Breast epithelium (tissue), 4 donors: ENCODE data around the gene ASTN2. TPM values are rescaled to one million over a fixed set of nuclear protein-coding genes. Genes with fewer than 3 reads are reported as not detected.

Experiments used
- DNase-seq, 2 donors: peaks; one replicate each; pipeline ENCODE4 v3.0.0-alpha.2; 2019; ENCODE audit warnings: low spot score in 2 of 2
- H3K27ac ChIP-seq, 2 donors: fragments of 200-600 bp; sonication (generic) in 1 of 2; one replicate each; pipeline ENCODE4 v1.5.1; 2016 to 2019; ENCODE audit warnings: mild to moderate bottlenecking in 1 of 2
- H3K27me3 ChIP-seq, 2 donors: fragments of 200-600 bp; sonication (generic) in 1 of 2; one replicate each; pipeline versions ENCODE4 v1.5.1 to v1.6.0; 2017 to 2019; ENCODE audit warnings: control low read depth in 1 of 2, mild to moderate bottlenecking in 1 of 2
- H3K36me3 ChIP-seq: fragments of 200-600 bp; one replicate; pipeline ENCODE4 v1.5.1; 2019
- H3K4me1 ChIP-seq, 2 donors: fragments of 200-600 bp; sonication (generic); one replicate each; pipeline ENCODE4 v1.5.1; 2016 to 2019; ENCODE audit warnings: control low read depth in 1 of 2
- H3K4me3 ChIP-seq, 3 donors: fragments of 200-600 bp; sonication (generic); 1 replicate in 2 of 3; 2 replicates in 1 of 3; pipeline ENCODE4 v1.5.1; 2016 to 2019; ENCODE audit warnings: mild to moderate bottlenecking in 3 of 3, moderate library complexity in 2 of 3
- H3K9me3 ChIP-seq, 2 donors: fragments of 200-600 bp; sonication (generic) in 1 of 2; one replicate each; pipeline ENCODE4 v1.5.1; 2016 to 2019; ENCODE audit warnings: control low read depth in 1 of 2
- POLR2A ChIP-seq: fragments of 450-650 bp; IDR thresholded peaks from one replicate; pipeline ENCODE4 v1.6.1; 2016; ENCODE audit warnings: antibody characterized with exemption, mild to moderate bottlenecking, moderate library complexity
- POLR2AphosphoS5 ChIP-seq, 3 donors: sonication (generic); formaldehyde crosslinking; IDR thresholded peaks; one replicate each; pipeline ENCODE4 v1.6.1; 2017; ENCODE audit warnings: antibody characterized with exemption in 3 of 3
- intact Hi-C: fragments of 100-400 bp; cut with DNase I; formaldehyde crosslinking; loops from one replicate; pipeline ENCODE4 v1.15.1; 2023; ENCODE audit warnings: low total_unique reads
- total RNA-seq, 3 donors: library from RNA; depleted of rRNA; stranded (reverse); fragments of >200 nt; gene quantifications; one replicate each; pipeline ENCODE4 v1.1.0, GENCODE V29; 2016
- TF ChIP-seq, protein P1 (sequence below), 3 donors: fragments of 450-650 bp; IDR thresholded peaks; one replicate each; pipeline ENCODE4 v1.5.1; 2016 to 2017; ENCODE audit warnings: antibody characterized with exemption in 3 of 3, mild to moderate bottlenecking in 3 of 3, moderate library complexity in 3 of 3

ASTN2 gene
- total RNA-seq, 3 donors from 2014 or later = 9.1 to 13.8 (median 9.8) TPM

GRCh38 chr9:116905171-116905588, 509.7 kb downstream of the ASTN2 start:
- no peaks in the 10 kb centered on the region for H3K4me1 ChIP-seq
- no peak for DNase-seq
- H3K27me3 ChIP-seq = no peaks in the 10 kb centered on the region
- intact Hi-C loops = no loop called here
- H3K9me3 ChIP-seq = peaks cover 0 to 7% of the 10 kb centered on the region in 2 donors
- H3K36me3 ChIP-seq = no peaks in the 10 kb centered on the region
- H3K27ac ChIP-seq = no peak overlapping the region
- TF ChIP-seq, protein P1, sequence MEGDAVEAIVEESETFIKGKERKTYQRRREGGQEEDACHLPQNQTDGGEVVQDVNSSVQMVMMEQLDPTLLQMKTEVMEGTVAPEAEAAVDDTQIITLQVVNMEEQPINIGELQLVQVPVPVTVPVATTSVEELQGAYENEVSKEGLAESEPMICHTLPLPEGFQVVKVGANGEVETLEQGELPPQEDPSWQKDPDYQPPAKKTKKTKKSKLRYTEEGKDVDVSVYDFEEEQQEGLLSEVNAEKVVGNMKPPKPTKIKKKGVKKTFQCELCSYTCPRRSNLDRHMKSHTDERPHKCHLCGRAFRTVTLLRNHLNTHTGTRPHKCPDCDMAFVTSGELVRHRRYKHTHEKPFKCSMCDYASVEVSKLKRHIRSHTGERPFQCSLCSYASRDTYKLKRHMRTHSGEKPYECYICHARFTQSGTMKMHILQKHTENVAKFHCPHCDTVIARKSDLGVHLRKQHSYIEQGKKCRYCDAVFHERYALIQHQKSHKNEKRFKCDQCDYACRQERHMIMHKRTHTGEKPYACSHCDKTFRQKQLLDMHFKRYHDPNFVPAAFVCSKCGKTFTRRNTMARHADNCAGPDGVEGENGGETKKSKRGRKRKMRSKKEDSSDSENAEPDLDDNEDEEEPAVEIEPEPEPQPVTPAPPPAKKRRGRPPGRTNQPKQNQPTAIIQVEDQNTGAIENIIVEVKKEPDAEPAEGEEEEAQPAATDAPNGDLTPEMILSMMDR (IDR thresholded peaks at IDR 0.05) = no peak
- no peak for TF ChIP-seq POLR2A
- TF ChIP-seq POLR2AphosphoS5 (IDR thresholded peaks at IDR 0.05) = no peak
- H3K4me3 ChIP-seq = no peak overlapping the region

DNA sequence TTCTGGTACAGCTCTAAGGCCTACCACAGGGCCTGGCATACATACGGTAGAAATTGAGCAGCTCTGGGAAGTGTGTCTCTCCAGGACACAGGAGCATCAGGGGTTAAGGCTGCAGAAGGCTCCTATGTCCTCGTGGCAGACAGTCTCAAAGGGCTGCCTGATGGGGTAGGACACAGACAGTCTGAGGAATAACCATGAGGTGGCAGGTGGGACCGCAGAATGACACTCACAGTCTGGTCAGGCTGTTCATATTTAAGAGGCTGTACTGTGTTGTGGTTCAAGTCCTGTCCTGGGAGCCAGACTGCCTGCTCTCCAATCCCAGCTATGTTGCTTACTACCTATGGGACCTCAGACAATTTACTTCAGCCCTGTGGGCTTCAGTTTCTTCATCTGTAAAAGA, 510.7 kb downstream of the ASTN2 start:
- peaks cover 0 to 14% of the 10 kb centered on the region in 2 donors for H3K9me3 ChIP-seq
- intact Hi-C loops = no loop called here
- no peak overlapping the region for H3K27ac ChIP-seq
- no peaks in the 10 kb centered on the region for H3K27me3 ChIP-seq
- TF ChIP-seq, protein P1 (IDR thresholded peaks at IDR 0.05) = no peak
- TF ChIP-seq POLR2A (no peak), POLR2AphosphoS5 (IDR thresholded peaks at IDR 0.05) (no peak)
- no peak for DNase-seq
- H3K4me1 ChIP-seq = no peaks in the 10 kb centered on the region
- H3K36me3 ChIP-seq = no peaks in the 10 kb centered on the region
- H3K4me3 ChIP-seq = no peak overlapping the region

DNA sequence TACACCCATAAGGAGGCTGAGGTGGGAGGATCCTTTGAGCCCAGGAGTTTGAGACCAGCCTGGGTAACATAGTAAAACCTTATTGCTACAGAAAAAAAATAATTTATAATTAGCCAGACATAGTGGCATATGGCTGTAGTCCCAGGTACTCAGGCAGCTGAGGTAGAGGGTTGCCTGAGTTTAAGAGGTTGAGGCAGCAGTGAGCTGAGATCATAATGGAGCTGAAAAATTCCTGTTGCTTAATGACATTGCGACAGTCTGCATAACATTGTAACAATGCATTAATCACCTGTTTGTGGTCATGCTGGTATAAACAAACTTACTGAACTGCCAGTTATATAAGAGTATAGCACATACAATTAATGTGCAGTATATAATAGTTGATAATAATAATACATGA, 513.6 kb downstream of the ASTN2 start:
- Histone ChIP-seq H3K4me1 (no peaks in the 10 kb centered on the region), H3K9me3 (peaks cover 0 to 14% of the 10 kb centered on the region in 2 donors), H3K27ac (no peak overlapping the region), H3K27me3 (no peaks in the 10 kb centered on the region), H3K4me3 (no peak overlapping the region), H3K36me3 (no peaks in the 10 kb centered on the region)
- intact Hi-C loops = no loop called here
- TF ChIP-seq POLR2AphosphoS5 (IDR thresholded peaks at IDR 0.05) (no peak), POLR2A (no peak)
- TF ChIP-seq, protein P1 (IDR thresholded peaks at IDR 0.05) = no peak
- no peak for DNase-seq

DNA sequence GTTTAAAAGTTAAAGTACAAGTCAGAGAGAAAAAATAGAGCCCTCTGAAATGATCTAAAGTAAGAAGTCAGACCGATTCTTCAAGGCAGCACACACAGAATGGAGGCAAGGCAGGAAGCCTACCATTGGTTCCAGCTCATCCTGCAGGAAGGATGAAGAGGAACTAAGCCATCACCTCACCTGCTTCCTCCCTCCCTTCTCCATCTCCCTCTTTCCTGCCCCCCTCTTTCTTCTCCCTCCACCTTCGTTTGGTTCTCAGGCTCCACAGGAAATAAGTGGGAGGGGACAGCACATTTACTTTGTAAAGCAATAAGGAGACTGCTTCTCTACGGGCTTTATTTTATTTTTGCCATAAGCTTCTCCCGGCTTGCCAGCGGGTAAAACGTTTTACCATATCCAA, 514.3 kb downstream of the ASTN2 start:
- no peak overlapping the region for H3K27ac ChIP-seq
- no peak for DNase-seq
- intact Hi-C loops = no loop called here

DNA sequence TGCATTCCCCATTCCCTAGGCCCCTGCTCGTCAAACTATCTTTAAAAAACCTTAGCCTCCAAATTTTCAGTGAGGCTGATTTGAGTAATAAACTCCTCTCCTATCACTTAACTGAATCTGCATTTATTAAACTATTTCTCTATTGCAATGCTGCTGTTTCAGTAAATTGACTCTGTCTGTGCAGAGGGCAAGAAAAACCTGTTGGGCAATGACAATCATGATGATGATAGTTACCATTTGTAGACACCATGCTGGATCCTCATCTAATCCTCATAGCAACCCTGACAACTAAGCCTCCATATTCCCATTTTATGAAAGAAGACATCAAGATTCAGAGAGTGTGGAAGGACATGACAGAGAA, 514.9 kb downstream of the ASTN2 start:
- H3K9me3 ChIP-seq = peaks cover 0 to 14% of the 10 kb centered on the region in 2 donors
- intact Hi-C loops = no loop called here
- H3K27ac ChIP-seq = no peak overlapping the region
- H3K4me1 ChIP-seq = no peaks in the 10 kb centered on the region
- TF ChIP-seq POLR2A = no peak
- no peak for TF ChIP-seq POLR2AphosphoS5 (IDR thresholded peaks at IDR 0.05)
- TF ChIP-seq, protein P1 (IDR thresholded peaks at IDR 0.05) = no peak
- no peak overlapping the region for H3K4me3 ChIP-seq
- no peaks in the 10 kb centered on the region for H3K27me3 ChIP-seq
- no peak for DNase-seq
- no peaks in the 10 kb centered on the region for H3K36me3 ChIP-seq

More for the DNA sequence above, 514.3 kb downstream of the ASTN2 start:
- no peaks in the 10 kb centered on the region for H3K36me3 ChIP-seq
- H3K4me1 ChIP-seq = no peaks in the 10 kb centered on the region
- peaks cover 0 to 14% of the 10 kb centered on the region in 2 donors for H3K9me3 ChIP-seq
- H3K4me3 ChIP-seq = no peak overlapping the region
- no peaks in the 10 kb centered on the region for H3K27me3 ChIP-seq
- TF ChIP-seq, protein P1 (IDR thresholded peaks at IDR 0.05) = no peak
- TF ChIP-seq POLR2A = no peak
- no peak for TF ChIP-seq POLR2AphosphoS5 (IDR thresholded peaks at IDR 0.05)
